Measurements from ENCODE around the gene SAC3D1.

SAC3D1 gene

GRCh38 chr11:65078151-65078550 lies 37.1 kb downstream of the SAC3D1 start:
- Histone ChIP-seq H3K27me3 (no peaks in the 10 kb centered on the region), H3K36me3 (peaks cover 5% of the 10 kb centered on the region), H3K27ac (peak overlapping the region; percentile 2), H3K9me3 (no peaks in the 10 kb centered on the region), H3K4me1 (ENCODE audit: control insufficient read depth in 1 of 2, insufficient read depth in 1 of 2, low read depth in 1 of 2, low read length in 1 of 2) (peaks cover 11 to 15% of the 10 kb centered on the region in 2 experiments), H3K4me3 (ENCODE audit: low read depth in 1 of 2, low read length in 1 of 2) (no peak overlapping the region)
- TF ChIP-seq, protein P1, sequence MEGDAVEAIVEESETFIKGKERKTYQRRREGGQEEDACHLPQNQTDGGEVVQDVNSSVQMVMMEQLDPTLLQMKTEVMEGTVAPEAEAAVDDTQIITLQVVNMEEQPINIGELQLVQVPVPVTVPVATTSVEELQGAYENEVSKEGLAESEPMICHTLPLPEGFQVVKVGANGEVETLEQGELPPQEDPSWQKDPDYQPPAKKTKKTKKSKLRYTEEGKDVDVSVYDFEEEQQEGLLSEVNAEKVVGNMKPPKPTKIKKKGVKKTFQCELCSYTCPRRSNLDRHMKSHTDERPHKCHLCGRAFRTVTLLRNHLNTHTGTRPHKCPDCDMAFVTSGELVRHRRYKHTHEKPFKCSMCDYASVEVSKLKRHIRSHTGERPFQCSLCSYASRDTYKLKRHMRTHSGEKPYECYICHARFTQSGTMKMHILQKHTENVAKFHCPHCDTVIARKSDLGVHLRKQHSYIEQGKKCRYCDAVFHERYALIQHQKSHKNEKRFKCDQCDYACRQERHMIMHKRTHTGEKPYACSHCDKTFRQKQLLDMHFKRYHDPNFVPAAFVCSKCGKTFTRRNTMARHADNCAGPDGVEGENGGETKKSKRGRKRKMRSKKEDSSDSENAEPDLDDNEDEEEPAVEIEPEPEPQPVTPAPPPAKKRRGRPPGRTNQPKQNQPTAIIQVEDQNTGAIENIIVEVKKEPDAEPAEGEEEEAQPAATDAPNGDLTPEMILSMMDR (IDR thresholded peaks at IDR 0.05), result peak; percentile 72

- H3K4me3 ChIP-seq (ENCODE audit: low read depth in 1 of 2, low read length in 1 of 2), result no peak overlapping the region
- peaks cover 5% of the 10 kb centered on the region for H3K36me3 ChIP-seq
- no peaks in the 10 kb centered on the region for H3K9me3 ChIP-seq
- H3K27ac ChIP-seq, result peak overlapping the region; percentile 2
- TF ChIP-seq, protein P1 (IDR thresholded peaks at IDR 0.05), result no peak
- H3K4me1 ChIP-seq (ENCODE audit: control insufficient read depth in 1 of 2, insufficient read depth in 1 of 2, low read depth in 1 of 2, low read length in 1 of 2), result peaks cover 18 to 22% of the 10 kb centered on the region in 2 experiments
- no peaks in the 10 kb centered on the region for H3K27me3 ChIP-seq
Observed at GRCh38 chr11:65078786-65079342, 37.9 kb downstream of the SAC3D1 start.

DNA sequence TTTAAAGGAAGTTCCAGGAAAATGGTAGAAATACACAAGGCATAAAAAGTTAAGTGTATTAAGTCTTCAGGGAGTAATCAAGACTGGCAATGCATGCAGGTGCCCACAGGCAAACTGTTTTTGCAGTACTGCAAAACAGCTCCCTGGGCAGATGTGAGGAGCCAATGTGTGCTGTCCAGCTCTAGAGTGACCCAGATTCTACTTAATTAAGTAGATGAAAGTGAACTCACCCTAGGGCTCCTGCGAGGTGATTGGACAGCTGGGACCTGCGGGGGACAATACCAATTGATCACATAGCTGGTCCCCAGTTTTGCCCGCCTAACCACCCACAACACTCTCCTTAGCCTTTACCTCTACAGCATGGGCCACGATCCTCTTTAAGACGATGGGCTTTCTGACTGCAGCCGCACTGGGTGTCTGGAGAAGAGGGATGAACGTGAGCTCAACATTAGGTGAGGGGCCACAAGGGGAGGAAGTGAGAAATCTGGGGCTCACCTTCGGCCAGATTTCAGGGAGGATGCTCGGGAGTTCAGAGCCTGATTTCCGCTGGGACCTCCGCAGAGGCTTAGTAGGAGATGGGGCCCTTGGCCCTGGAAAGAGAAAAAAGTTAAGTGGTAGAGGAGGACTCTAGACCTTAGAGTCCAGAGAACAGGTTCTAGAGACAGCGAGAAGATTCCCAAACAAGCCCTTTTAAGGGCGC lies 42.3 kb downstream of the SAC3D1 start:
- H3K36me3 ChIP-seq, result peaks cover 33% of the 10 kb centered on the region
- H3K27me3 ChIP-seq, result no peaks in the 10 kb centered on the region
- peak overlapping the region; percentile 76 to 82 for H3K4me3 ChIP-seq (ENCODE audit: low read depth in 1 of 2, low read length in 1 of 2)
- no peaks in the 10 kb centered on the region for H3K9me3 ChIP-seq
- TF ChIP-seq, protein P1 (IDR thresholded peaks at IDR 0.05), result no peak
- peaks cover 29 to 36% of the 10 kb centered on the region in 2 experiments for H3K4me1 ChIP-seq (ENCODE audit: control insufficient read depth in 1 of 2, insufficient read depth in 1 of 2, low read depth in 1 of 2, low read length in 1 of 2)
- H3K27ac ChIP-seq, result peak overlapping the region; percentile 89

GRCh38 chr11:65083834-65084597 lies 43.0 kb downstream of the SAC3D1 start, which contains the start of the genes CDCA5 and ZFPL1:
TSS of gene CDCA5 (minus strand) at chr11:65084040. CDS start at chr11:65083978, 62 bp downstream.
TSS of gene ZFPL1 (plus strand) at chr11:65084222. CDS start at chr11:65084699, 477 bp downstream.
- H3K36me3 ChIP-seq, result peaks cover 40% of the 10 kb centered on the region
- H3K9me3 ChIP-seq, result no peaks in the 10 kb centered on the region
- H3K27ac ChIP-seq, result peak within 1 kb of the TSS; percentile 89
- H3K27me3 ChIP-seq, result no peaks in the 10 kb centered on the region
- H3K4me1 ChIP-seq (ENCODE audit: control insufficient read depth in 1 of 2, insufficient read depth in 1 of 2, low read depth in 1 of 2, low read length in 1 of 2), result peaks cover 29 to 36% of the 10 kb centered on the region in 2 experiments
- TF ChIP-seq, protein P1 (IDR thresholded peaks at IDR 0.05), result peak; percentile 51
- H3K4me3 ChIP-seq (ENCODE audit: low read depth in 1 of 2, low read length in 1 of 2), result peak within 1 kb of the TSS; percentile 76 to 82

GRCh38 chr11:65084598-65085375 lies 43.8 kb downstream of the SAC3D1 start:
- Histone ChIP-seq H3K27ac (peak overlapping the region; percentile 89), H3K36me3 (peaks cover 48% of the 10 kb centered on the region), H3K9me3 (no peaks in the 10 kb centered on the region), H3K4me3 (ENCODE audit: low read depth in 1 of 2, low read length in 1 of 2) (peak overlapping the region; percentile 76 to 82), H3K27me3 (no peaks in the 10 kb centered on the region), H3K4me1 (ENCODE audit: control insufficient read depth in 1 of 2, insufficient read depth in 1 of 2, low read depth in 1 of 2, low read length in 1 of 2) (peaks cover 29 to 36% of the 10 kb centered on the region in 2 experiments)
- TF ChIP-seq, protein P1 (IDR thresholded peaks at IDR 0.05), result no peak

Data from neutrophil (primary cell).